AG20443 (cell line): ENCODE measurements around the gene RELCH.
A peak's percentile ranks its signal among the peaks of the same experiment; 100 is the strongest.

Source experiments
- DNase-seq: peaks from one replicate; pipeline ENCODE4 v3.0.0; 2012; ENCODE audit warnings: low spot score, mixed read lengths

RELCH gene

GRCh38 chr18:62338446-62339105, 151.5 kb downstream of the RELCH start:
- no peak for DNase-seq

GRCh38 chr18:62339106-62339988, 152.3 kb downstream of the RELCH start:
- peak; percentile 45 for DNase-seq

- no peak for DNase-seq
These were observed 153.9 kb downstream of the RELCH start for GRCh38 chr18:62340996-62341395.

- DNase-seq, result no peak
These were observed 154.4 kb downstream of the RELCH start for GRCh38 chr18:62341473-62341872.

GRCh38 chr18:62342884-62343283, 155.8 kb downstream of the RELCH start:
- no peak for DNase-seq

GRCh38 chr18:62343316-62343715, 156.3 kb downstream of the RELCH start:
- DNase-seq, result no peak

- no peak for DNase-seq
These were observed 158.9 kb downstream of the RELCH start for GRCh38 chr18:62345909-62346308.

GRCh38 chr18:62346333-62347088, 159.5 kb downstream of the RELCH start:
- DNase-seq, result no peak

- DNase-seq, result no peak
These were observed 160.0 kb downstream of the RELCH start for GRCh38 chr18:62347089-62347506.

GRCh38 chr18:62348474-62348873, 161.4 kb downstream of the RELCH start:
- DNase-seq, result no peak

GRCh38 chr18:62353170-62353569, 166.1 kb downstream of the RELCH start:
- no peak for DNase-seq

GRCh38 chr18:62354151-62354550, 167.1 kb downstream of the RELCH start:
- DNase-seq, result no peak

- DNase-seq, result no peak
These were observed 170.1 kb downstream of the RELCH start for GRCh38 chr18:62357079-62357719.
